GM12878 (cell line): Measurements from ENCODE around the gene PDILT. TPM values are rescaled to one million over a fixed set of nuclear protein-coding genes. Genes with fewer than 3 reads are reported as not detected.

ENCODE experiments used
- ATAC-seq: fragments of 200-7000 bp; cut with Tn5 transposase; 3 replicates; pipeline ENCODE4 v1.9.1; 2020; ENCODE audit warnings: mild to moderate bottlenecking, moderate library complexity
- BruUV-seq: library from RNA; stranded (reverse); fragments of 400-500 nt; replicated peaks from 2 replicates; lab custom pipeline; 2021; lab: Mats Ljungman, UMichigan
- CTCF ChIA-PET: fragments of 300-600 bp; sonication (Branson Sonifier 250); formaldehyde crosslinking; extraction: SDS; loops from one replicate; lab custom pipeline; 2021; ENCODE audit warnings: inconsistent platforms; lab: Yijun Ruan, JAX
- POLR2A ChIA-PET: fragments of 350-600 bp; formaldehyde crosslinking; extraction: SDS; loops from one replicate; lab custom pipeline; 2021; ENCODE audit warnings: inconsistent platforms; lab: Charles Lee
- RAD21 ChIA-PET: fragments of 300-600 bp; sonication (Branson Sonifier 250); formaldehyde crosslinking; loops from one replicate; lab custom pipeline; 2023; ENCODE audit warnings: antibody characterized with exemption; ENCODE audit not compliant: unreplicated experiment; lab: Charles Lee
- SMC1A ChIA-PET: fragments of 300-600 bp; sonication (Branson Sonifier 250); formaldehyde crosslinking; loops from one replicate; lab custom pipeline; 2023; ENCODE audit not compliant: unreplicated experiment, uncharacterized antibody; lab: Charles Lee
- DNase-seq: peaks from one replicate; pipeline ENCODE4 v3.0.0-alpha.2; 2011; ENCODE audit warnings: low read depth, low spot score
- FAIRE-seq: peaks from 3 replicates; lab custom pipeline; 2011; peaks lifted over from hg19 to GRCh38; lab: Jason Lieb, UNC
- H2AFZ ChIP-seq: 2 replicates; pipeline ENCODE4 v1.6.0; 2011; ENCODE audit warnings: low read depth, low read length, control low read depth; ENCODE audit not compliant: control insufficient read depth
- H3K27ac ChIP-seq: 2 replicates; pipeline ENCODE4 v1.5.1; 2011; ENCODE audit warnings: control low read depth; ENCODE audit not compliant: control insufficient read depth, insufficient read depth
- H3K27me3 ChIP-seq, 2 experiments: replicated peaks in 1 of 2; 2 replicates each; pipeline versions ENCODE4 v1.6.0 to v1.6.1; 2011; ENCODE audit warnings: low read length in 1 of 2; ENCODE audit not compliant: control insufficient read depth in 2 of 2, insufficient read depth in 2 of 2
- H3K36me3 ChIP-seq, 2 experiments: 2 replicates each; pipeline ENCODE4 v1.5.1; 2011; ENCODE audit warnings: low read length in 1 of 2; ENCODE audit not compliant: control insufficient read depth in 2 of 2, insufficient read depth in 2 of 2
- H3K4me1 ChIP-seq: 2 replicates; pipeline ENCODE4 v1.6.1; 2011; ENCODE audit warnings: mild to moderate bottlenecking, low read length, moderate library complexity, mixed read lengths; ENCODE audit not compliant: control insufficient read depth, insufficient read depth
- H3K4me2 ChIP-seq: 2 replicates; pipeline ENCODE4 v1.6.0; 2011; ENCODE audit warnings: control low read depth; ENCODE audit not compliant: control insufficient read depth, insufficient read depth
- H3K4me3 ChIP-seq: fragments of 200-600 bp; sonication (generic); 2 replicates; pipeline ENCODE4 v1.5.1; 2016
- H3K79me2 ChIP-seq: 2 replicates; pipeline ENCODE4 v1.6.0; 2011; ENCODE audit warnings: low read length; ENCODE audit not compliant: control insufficient read depth, insufficient read depth
- H3K9ac ChIP-seq: 2 replicates; pipeline ENCODE4 v1.8.0; 2011; ENCODE audit warnings: low read length, control low read depth, mixed read lengths; ENCODE audit not compliant: control insufficient read depth, insufficient read depth
- H3K9me3 ChIP-seq: replicated peaks from 3 replicates; pipeline ENCODE4 v1.5.1; 2011; ENCODE audit warnings: mild to moderate bottlenecking, low read length; ENCODE audit not compliant: control insufficient read depth, insufficient read depth
- H4K20me1 ChIP-seq: 2 replicates; pipeline ENCODE4 v1.6.0; 2011; ENCODE audit not compliant: control insufficient read depth, insufficient read depth
- BACH1 ChIP-seq: fragments of 450-650 bp; IDR thresholded peaks from 2 replicates; pipeline ENCODE4 v1.6.1; 2017; ENCODE audit warnings: mild to moderate bottlenecking, borderline replicate concordance
- EED ChIP-seq: sonication (generic); IDR thresholded peaks from 2 replicates; pipeline ENCODE4 v1.6.1; 2016; ENCODE audit warnings: antibody characterized with exemption, low read depth
- MEF2A ChIP-seq: IDR thresholded peaks from 2 replicates; pipeline ENCODE4 v1.6.1; 2011; ENCODE audit warnings: low read depth, mild to moderate bottlenecking, low read length, moderate library complexity; ENCODE audit not compliant: insufficient read depth
- WGBS: methylation state at CpG from one replicate; pipeline ENCODE4 v1.1.6; 2016; ENCODE audit warnings: low lambda C conversion rate; ENCODE audit not compliant: insufficient replicate concordance, insufficient coverage; ENCODE audit errors: missing lambda C conversion rate; 5-methylcytosine and 5-hydroxymethylcytosine counted together
- in situ Hi-C: fragments of 300-500 bp; cut with MboI; formaldehyde crosslinking; loops from 9 replicates; pipeline ENCODE4 v1.14.3; 2018; ENCODE audit warnings: mixed read lengths
- intact Hi-C: fragments of 100-400 bp; cut with micrococcal nuclease; formaldehyde crosslinking; loops from one replicate; pipeline ENCODE4 v1.14.2; 2022; ENCODE audit not compliant: unreplicated experiment
- polyA plus RNA-seq, 11 experiments: library from polyadenylated mRNA; depleted of rRNA in 4 of 11; unstranded in 6 of 11; stranded (reverse) in 5 of 11; fragments of >200 nt; fragmentation: Nextera tagmentation in 4 of 11; fragmentation: Illumina TruSeq in 1 of 11; extraction: Ambion mirVana in 4 of 11; extraction: Trizol in 1 of 11; gene quantifications; 1 replicate in 1 of 11; 2 replicates in 10 of 11; pipeline versions ENCODE4 v1.2.1 to v1.2.3, GENCODE V29; 2011 to 2016; ENCODE audit warnings: inconsistent platforms in 2 of 11, missing spikeins in 2 of 11, low read depth in 1 of 11
- total RNA-seq, 4 experiments: library from RNA; depleted of rRNA in 3 of 4; stranded (reverse); fragments of >200 nt in 3 of 4; fragmentation: Illumina TruSeq in 1 of 4; extraction: Trizol in 1 of 4; gene quantifications; 2 replicates each; pipeline versions ENCODE4 v1.2.1 to v1.2.3, GENCODE V29; 2013 to 2021
- TF ChIP-seq, protein P1 (sequence below): IDR thresholded peaks from 2 replicates; pipeline ENCODE4 v1.6.1; 2012; ENCODE audit warnings: mild to moderate bottlenecking, low read depth, low read length
- TF ChIP-seq, protein P2 (sequence below): IDR thresholded peaks from 2 replicates; pipeline ENCODE4 v1.6.1; 2011; ENCODE audit warnings: borderline replicate concordance, low read depth, mild to moderate bottlenecking, moderate library complexity, low read length; ENCODE audit not compliant: insufficient read depth, poor library complexity, severe bottlenecking
- TF ChIP-seq, protein P3 (sequence below): IDR thresholded peaks from 2 replicates; pipeline ENCODE4 v1.6.1; 2012; ENCODE audit warnings: low read depth, low read length, improper control_type of control experiment

Gene PDILT
- total and polyA plus RNA-seq, 10 of the 15 experiments (the other 5 are each of a cell fraction or from before 2014, with no cell fraction given) = not detected

DNA sequence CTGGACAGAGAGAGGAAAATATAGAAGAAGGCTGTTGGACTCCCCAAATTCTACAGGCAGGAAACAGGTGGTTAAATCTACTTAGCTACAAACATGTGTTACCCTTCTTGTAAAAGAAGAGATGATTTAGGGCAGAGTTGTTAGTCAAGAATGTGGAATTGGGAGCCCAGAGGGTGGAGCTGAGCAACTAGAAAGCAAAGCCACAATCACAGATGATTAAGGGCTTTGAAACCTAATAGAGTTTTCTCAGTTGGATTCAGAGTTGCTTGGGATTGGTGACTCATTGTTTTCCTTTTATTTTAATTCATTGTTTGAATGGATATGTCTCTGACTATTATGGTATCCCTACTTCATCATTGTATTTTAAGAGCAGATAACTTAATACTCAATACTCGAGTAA is 11.0 kb upstream of the PDILT start:
- H3K4me2 ChIP-seq = no peak overlapping the region
- H3K4me3 ChIP-seq = no peak overlapping the region
- 0% methylated on average over 1 of the region's 1 CpG for WGBS
- no peaks in the 10 kb centered on the region for H3K9me3 ChIP-seq
- intact Hi-C loops = no loop called here
- no peaks in the 10 kb centered on the region for H3K4me1 ChIP-seq
- ChIA-PET POLR2A (interaction anchor here (0.7 kb wide), 1 partner anchor 424 kb away, joined by 5 read pairs; no protein-coding TSS in a partner anchor), CTCF (no interaction called here), RAD21 (no interaction called here), SMC1A (no interaction called here)
- no peak for FAIRE-seq
- DNase-seq = no peak
- BruUV-seq = no TSS peak
- H3K79me2 ChIP-seq = no peaks in the 10 kb centered on the region
- no peak overlapping the region for H3K27ac ChIP-seq
- in situ Hi-C loops = no loop called here
- H3K9ac ChIP-seq = no peak overlapping the region
- TF ChIP-seq, protein P1, sequence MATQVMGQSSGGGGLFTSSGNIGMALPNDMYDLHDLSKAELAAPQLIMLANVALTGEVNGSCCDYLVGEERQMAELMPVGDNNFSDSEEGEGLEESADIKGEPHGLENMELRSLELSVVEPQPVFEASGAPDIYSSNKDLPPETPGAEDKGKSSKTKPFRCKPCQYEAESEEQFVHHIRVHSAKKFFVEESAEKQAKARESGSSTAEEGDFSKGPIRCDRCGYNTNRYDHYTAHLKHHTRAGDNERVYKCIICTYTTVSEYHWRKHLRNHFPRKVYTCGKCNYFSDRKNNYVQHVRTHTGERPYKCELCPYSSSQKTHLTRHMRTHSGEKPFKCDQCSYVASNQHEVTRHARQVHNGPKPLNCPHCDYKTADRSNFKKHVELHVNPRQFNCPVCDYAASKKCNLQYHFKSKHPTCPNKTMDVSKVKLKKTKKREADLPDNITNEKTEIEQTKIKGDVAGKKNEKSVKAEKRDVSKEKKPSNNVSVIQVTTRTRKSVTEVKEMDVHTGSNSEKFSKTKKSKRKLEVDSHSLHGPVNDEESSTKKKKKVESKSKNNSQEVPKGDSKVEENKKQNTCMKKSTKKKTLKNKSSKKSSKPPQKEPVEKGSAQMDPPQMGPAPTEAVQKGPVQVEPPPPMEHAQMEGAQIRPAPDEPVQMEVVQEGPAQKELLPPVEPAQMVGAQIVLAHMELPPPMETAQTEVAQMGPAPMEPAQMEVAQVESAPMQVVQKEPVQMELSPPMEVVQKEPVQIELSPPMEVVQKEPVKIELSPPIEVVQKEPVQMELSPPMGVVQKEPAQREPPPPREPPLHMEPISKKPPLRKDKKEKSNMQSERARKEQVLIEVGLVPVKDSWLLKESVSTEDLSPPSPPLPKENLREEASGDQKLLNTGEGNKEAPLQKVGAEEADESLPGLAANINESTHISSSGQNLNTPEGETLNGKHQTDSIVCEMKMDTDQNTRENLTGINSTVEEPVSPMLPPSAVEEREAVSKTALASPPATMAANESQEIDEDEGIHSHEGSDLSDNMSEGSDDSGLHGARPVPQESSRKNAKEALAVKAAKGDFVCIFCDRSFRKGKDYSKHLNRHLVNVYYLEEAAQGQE = no peak
- no peak for TF ChIP-seq EED
- TF ChIP-seq, protein P2, sequence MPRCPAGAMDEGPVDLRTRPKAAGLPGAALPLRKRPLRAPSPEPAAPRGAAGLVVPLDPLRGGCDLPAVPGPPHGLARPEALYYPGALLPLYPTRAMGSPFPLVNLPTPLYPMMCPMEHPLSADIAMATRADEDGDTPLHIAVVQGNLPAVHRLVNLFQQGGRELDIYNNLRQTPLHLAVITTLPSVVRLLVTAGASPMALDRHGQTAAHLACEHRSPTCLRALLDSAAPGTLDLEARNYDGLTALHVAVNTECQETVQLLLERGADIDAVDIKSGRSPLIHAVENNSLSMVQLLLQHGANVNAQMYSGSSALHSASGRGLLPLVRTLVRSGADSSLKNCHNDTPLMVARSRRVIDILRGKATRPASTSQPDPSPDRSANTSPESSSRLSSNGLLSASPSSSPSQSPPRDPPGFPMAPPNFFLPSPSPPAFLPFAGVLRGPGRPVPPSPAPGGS = no peak
- TF ChIP-seq, protein P3, sequence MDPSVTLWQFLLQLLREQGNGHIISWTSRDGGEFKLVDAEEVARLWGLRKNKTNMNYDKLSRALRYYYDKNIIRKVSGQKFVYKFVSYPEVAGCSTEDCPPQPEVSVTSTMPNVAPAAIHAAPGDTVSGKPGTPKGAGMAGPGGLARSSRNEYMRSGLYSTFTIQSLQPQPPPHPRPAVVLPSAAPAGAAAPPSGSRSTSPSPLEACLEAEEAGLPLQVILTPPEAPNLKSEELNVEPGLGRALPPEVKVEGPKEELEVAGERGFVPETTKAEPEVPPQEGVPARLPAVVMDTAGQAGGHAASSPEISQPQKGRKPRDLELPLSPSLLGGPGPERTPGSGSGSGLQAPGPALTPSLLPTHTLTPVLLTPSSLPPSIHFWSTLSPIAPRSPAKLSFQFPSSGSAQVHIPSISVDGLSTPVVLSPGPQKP = no peak
- TF ChIP-seq MEF2A = no peak
- no peak for TF ChIP-seq BACH1
- TF ChIP-seq, all 136 proteins: peak for 0
- no peak for ATAC-seq
- no peaks in the 10 kb centered on the region for H4K20me1 ChIP-seq
- no peaks in the 10 kb centered on the region for H3K36me3 ChIP-seq
- H2AFZ ChIP-seq = no peak overlapping the region
- H3K27me3 ChIP-seq = no peaks in the 10 kb centered on the region; a peak in 1 of 4 replicates
